A673 (cell line): ENCODE measurements around the gene DET1.

Experiments
- CTCF ChIP-seq: fragments of 300-800, 200-600 bp; sonication (generic); conservative IDR thresholded peaks from 2 replicates; pipeline ENCODE4 v1.5.1; 2017; ENCODE audit warnings: low read depth, mild to moderate bottlenecking, antibody characterized with exemption, low read length, moderate library complexity, mixed read lengths
- EZH2 ChIP-seq: fragments of 200-600 bp; sonication (generic); IDR thresholded peaks from 2 replicates; pipeline ENCODE4 v1.6.1; 2017; ENCODE audit warnings: borderline replicate concordance, low read depth, mild to moderate bottlenecking, mixed read lengths, antibody characterized with exemption, low read length; ENCODE audit not compliant: poor library complexity, severe bottlenecking

GRCh38 chr15:88538972-88539371 is 7.5 kb downstream of the DET1 start:
- TF ChIP-seq CTCF (no peak), EZH2 (no peak)
